ENCODE results near the gene S100A16. TPM values are rescaled to one million over a fixed set of nuclear protein-coding genes. Genes with fewer than 3 reads are reported as not detected.

The S100A16 gene
- total and polyA plus RNA-seq, 9 of the 15 experiments (the other 6 are each of a cell fraction or from before 2014, with no cell fraction given): 1.6 to 6.9 (median 4.3) TPM

GRCh38 chr1:153578936-153579335 is 34.0 kb downstream of the S100A16 start:
- ATAC-seq (no peak), DNase-seq (ENCODE audit: extremely low read depth in 1 of 4, low spot score in 3 of 4) (no peak), FAIRE-seq (no peak)
- H4K20me1 ChIP-seq (replicated peaks; ENCODE audit: control insufficient read depth, insufficient read depth, low read length): no peaks in the 10 kb centered on the region
- no peaks in the 10 kb centered on the region for H3K9me1 ChIP-seq (ENCODE audit: control insufficient read depth, insufficient read depth, low read length)
- no peaks in the 10 kb centered on the region for H3K36me3 ChIP-seq (ENCODE audit: control insufficient read depth, insufficient read depth, low read length)
- no peak overlapping the region for H3K4me3 ChIP-seq
- no peak overlapping the region for H2AFZ ChIP-seq (ENCODE audit: low read depth, low read length)
- TF ChIP-seq HMG20B (CRISPR knock-in tag; IDR thresholded peaks at IDR 0.05) (no peak), SRF (CRISPR knock-in tag; IDR thresholded peaks at IDR 0.05) (no peak), MTA3 (IDR thresholded peaks at IDR 0.05; ENCODE audit: borderline replicate concordance) (no peak), ATF7 (IDR thresholded peaks at IDR 0.05) (no peak)
- 5% methylated on average over 3 of the region's 3 CpGs for WGBS (ENCODE audit: insufficient coverage, low coverage, missing lambda C conversion rate)
- no peaks in the 10 kb centered on the region for H3K27me3 ChIP-seq (ENCODE audit: control insufficient read depth in 2 of 2, insufficient read depth in 2 of 2, low read length in 2 of 2)
- H3K79me2 ChIP-seq (ENCODE audit: control insufficient read depth, insufficient read depth, low read length): no peaks in the 10 kb centered on the region
- in situ Hi-C loops (cut with MboI) (no loop called here), intact Hi-C loops (cut with micrococcal nuclease) (no loop called here)
- no peak overlapping the region for H3K4me2 ChIP-seq (ENCODE audit: insufficient read depth, low read length)
- peaks cover 0 to 5% of the 10 kb centered on the region in 2 experiments; a peak in 2 of 5 replicates for H3K4me1 ChIP-seq (replicated peaks in 1 of 2; ENCODE audit: control insufficient read depth in 2 of 2, insufficient read depth in 2 of 2, low read length in 2 of 2)
- ChIA-PET POLR2A (interaction anchor here (0.6 to 1.1 kb wide), 2 partner anchors 18 to 19 kb away, joined by 3 read pairs; no protein-coding TSS in a partner anchor), CTCF (ENCODE audit: low intra/inter-chr PET ratio) (no interaction called here)
- BruUV-seq (replicated peaks): no TSS peak
- H3K9ac ChIP-seq (ENCODE audit: insufficient read depth in 1 of 2, low read depth in 2 of 2, low read length in 2 of 2): no peak overlapping the region
- no peak overlapping the region for H3K27ac ChIP-seq (ENCODE audit: extremely low read depth, low read depth, low read length)
- no peaks in the 10 kb centered on the region for H3K9me3 ChIP-seq (replicated peaks; ENCODE audit: control insufficient read depth, insufficient read depth, low read depth, low read length)

DNA sequence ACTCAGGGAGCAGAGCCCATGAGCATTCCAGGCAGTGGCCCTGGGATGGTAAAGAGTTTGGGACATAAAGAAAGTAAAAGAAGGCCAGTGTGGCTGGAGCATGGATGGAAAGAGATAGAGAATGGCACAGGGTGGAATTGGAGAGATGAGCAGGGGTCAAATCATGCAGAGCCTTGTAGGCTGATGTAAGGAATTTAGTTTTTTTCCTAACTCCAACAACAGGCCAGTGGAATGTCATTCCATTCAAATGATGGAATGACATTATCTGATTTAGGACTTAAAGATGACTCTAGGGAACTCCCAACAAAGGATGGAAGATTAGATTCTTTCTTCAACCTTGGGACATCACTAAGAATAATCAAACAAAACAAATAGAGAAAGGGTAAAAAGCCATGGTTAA is 34.4 kb downstream of the S100A16 start:
- H3K79me2 ChIP-seq (ENCODE audit: control insufficient read depth, insufficient read depth, low read length): no peaks in the 10 kb centered on the region
- H3K9me3 ChIP-seq (replicated peaks; ENCODE audit: control insufficient read depth, insufficient read depth, low read depth, low read length): no peaks in the 10 kb centered on the region
- POLR2A ChIA-PET: interaction anchor here (0.6 to 1.1 kb wide), 3 partner anchors 15 to 52 kb away, joined by 3 read pairs; no protein-coding TSS in a partner anchor
- FAIRE-seq (no peak), DNase-seq (ENCODE audit: extremely low read depth in 1 of 4, low spot score in 3 of 4) (no peak), ATAC-seq (no peak)
- H3K4me2 ChIP-seq (ENCODE audit: insufficient read depth, low read length): no peak overlapping the region
- H3K4me1 ChIP-seq (replicated peaks in 1 of 2; ENCODE audit: control insufficient read depth in 2 of 2, insufficient read depth in 2 of 2, low read length in 2 of 2): peaks cover 0 to 5% of the 10 kb centered on the region in 2 experiments; a peak in 2 of 5 replicates
- intact Hi-C loops (cut with micrococcal nuclease): no loop called here
- BruUV-seq (replicated peaks): no TSS peak
- in situ Hi-C loops (cut with MboI): no loop called here
- H3K36me3 ChIP-seq (ENCODE audit: control insufficient read depth, insufficient read depth, low read length): no peaks in the 10 kb centered on the region
- no peaks in the 10 kb centered on the region for H4K20me1 ChIP-seq (replicated peaks; ENCODE audit: control insufficient read depth, insufficient read depth, low read length)
- no peaks in the 10 kb centered on the region for H3K27me3 ChIP-seq (ENCODE audit: control insufficient read depth in 2 of 2, insufficient read depth in 2 of 2, low read length in 2 of 2)
- H2AFZ ChIP-seq (ENCODE audit: low read depth, low read length): no peak overlapping the region
- no peak overlapping the region for H3K9ac ChIP-seq (ENCODE audit: insufficient read depth in 1 of 2, low read depth in 2 of 2, low read length in 2 of 2)
- no peak overlapping the region for H3K27ac ChIP-seq (ENCODE audit: extremely low read depth, low read depth, low read length)
- CTCF ChIA-PET (ENCODE audit: low intra/inter-chr PET ratio): no interaction called here
- no peak overlapping the region for H3K4me3 ChIP-seq
- no peaks in the 10 kb centered on the region for H3K9me1 ChIP-seq (ENCODE audit: control insufficient read depth, insufficient read depth, low read length)
- TF ChIP-seq STAT6 (CRISPR knock-in tag; IDR thresholded peaks at IDR 0.05) (no peak), KLF13 (tag; IDR thresholded peaks at IDR 0.05; ENCODE audit: borderline replicate concordance, low read depth) (no peak), PHF8 (IDR thresholded peaks at IDR 0.05; ENCODE audit: borderline replicate concordance, low read length) (no peak), ZNF121 (CRISPR knock-in tag; conservative IDR thresholded peaks at IDR 0.05) (no peak), ARID3A (IDR thresholded peaks at IDR 0.05; ENCODE audit: borderline replicate concordance, low read depth, low read length) (no peak), ZNF644 (tag; IDR thresholded peaks at IDR 0.05; ENCODE audit: low read depth) (no peak), CCNT2 (IDR thresholded peaks at IDR 0.05; ENCODE audit: borderline replicate concordance, extremely low read depth, insufficient read length, low read depth, low read length) (no peak), DIDO1 (tag; IDR thresholded peaks at IDR 0.05; ENCODE audit: low read depth) (no peak)

Measured in K562 (cell line).